ENCODE results near the gene SMNDC1.
"Not testable (repeated sequence)": the region's sequence is repeated elsewhere in the genome, so short reads cannot be mapped to it uniquely, and the experiment has no call there.

SMNDC1 gene

DNA sequence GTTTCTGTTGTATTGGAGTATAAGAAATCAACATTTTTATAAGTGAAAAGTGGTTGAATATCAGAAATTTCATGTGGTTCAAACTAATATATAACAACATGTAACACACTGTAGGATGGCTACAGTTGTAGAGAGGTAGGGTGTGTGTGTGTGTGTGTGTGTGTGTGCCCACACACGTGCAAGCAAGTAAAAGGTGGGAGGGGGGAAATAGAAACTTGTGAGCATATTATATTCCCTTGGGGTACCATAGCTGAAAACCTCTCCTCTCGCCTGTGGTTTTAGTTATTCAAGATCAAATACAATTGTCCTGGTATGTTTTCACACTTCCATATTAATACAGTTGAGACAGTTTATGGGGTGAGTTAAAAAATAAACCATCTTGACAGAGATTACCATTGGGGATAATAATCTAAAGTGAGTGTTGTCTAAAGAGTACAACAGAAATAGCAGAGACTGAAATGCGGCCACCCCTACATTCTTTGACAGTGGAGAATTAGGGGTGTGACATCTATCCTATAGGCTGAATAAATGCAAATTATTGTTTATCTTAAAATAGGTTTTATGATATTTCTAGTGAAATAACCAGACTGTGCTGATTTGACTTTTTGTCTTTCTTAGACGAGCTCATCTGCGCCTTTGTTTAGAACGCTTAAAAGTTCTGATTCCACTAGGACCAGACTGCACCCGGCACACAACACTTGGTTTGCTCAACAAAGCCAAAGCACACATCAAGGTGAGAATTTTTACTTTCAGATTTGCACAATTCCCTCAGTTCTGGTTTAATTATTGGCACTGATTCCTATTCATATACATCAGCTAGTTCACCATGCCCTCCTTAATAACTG is 25.9 kb downstream of the SMNDC1 start:
- no peak for DNase-seq

DNA sequence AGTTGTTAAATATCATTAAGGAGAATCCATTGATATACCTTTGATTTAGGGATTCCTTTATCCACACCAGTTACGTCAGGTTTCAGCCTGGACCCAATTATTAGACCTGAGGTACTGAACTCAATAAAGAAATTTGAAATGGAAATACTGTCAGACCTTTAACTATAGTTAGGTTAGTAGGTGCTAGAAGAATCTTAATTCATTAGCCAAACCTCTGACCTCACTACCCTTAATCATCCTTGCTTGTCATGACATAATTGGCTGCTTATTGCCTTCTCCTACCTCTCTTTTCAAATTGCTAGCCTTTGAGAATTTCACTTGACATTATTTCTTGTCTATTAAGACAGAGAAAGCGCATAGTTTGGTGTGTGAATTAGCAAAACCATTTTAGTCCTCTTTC is 27.1 kb downstream of the SMNDC1 start:
- no peak for DNase-seq

DNA sequence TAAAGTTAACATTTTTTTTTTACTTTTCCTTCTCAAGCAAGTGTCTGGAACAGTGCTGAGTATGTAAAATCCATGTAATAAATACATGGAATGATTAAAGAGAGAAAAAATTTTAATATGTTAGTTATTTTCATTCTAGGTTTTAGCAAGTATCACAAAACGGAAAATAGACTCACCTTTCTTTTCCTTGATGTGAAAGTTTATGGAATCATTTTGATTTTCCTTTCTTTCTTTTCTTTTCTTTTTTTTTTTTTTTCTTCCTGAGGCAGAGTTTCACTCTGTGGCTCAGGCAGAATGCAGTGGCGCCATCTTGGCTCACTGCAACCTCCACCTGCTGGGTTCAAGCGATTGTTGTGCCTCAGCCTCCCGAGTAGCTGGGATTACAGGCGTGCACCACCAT is 28.1 kb downstream of the SMNDC1 start:
- no peak for DNase-seq

DNA sequence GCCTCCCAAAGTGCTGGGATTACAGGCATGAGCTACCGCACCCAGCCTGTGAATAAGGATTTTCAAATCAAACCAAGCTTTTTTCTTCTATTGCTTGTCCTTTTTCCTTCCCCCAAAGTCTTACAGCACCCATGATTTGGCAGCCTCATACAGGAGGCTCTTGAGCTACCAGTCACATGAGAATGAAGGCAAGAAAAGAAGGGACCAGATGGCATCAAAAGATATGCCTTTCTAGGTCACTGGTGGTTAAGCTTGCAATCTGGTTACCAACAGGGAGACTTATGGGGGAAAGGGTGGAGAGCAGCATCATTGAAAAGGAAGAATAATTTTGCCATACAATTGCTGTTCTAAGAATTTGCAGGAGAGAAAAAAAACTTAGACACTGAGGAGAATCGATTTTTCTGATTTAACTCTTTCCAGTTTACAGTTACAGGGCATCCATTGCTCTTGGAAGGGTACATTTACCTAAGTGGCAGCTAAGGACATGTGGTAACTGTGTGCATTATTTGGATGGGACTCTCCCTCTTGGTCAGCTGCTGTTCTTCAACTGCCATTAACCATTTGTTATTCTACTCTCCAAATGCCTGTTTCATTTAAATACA is 29.5 kb downstream of the SMNDC1 start:
- DNase-seq = no peak

- DNase-seq = no peak
Observed at GRCh38 chr10:110274647-110275046, 30.1 kb downstream of the SMNDC1 start.

GRCh38 chr10:110274072-110274627 is 30.6 kb downstream of the SMNDC1 start:
- no peak for DNase-seq

GRCh38 chr10:110273474-110273873 is 31.2 kb downstream of the SMNDC1 start:
- no peak for DNase-seq

DNA sequence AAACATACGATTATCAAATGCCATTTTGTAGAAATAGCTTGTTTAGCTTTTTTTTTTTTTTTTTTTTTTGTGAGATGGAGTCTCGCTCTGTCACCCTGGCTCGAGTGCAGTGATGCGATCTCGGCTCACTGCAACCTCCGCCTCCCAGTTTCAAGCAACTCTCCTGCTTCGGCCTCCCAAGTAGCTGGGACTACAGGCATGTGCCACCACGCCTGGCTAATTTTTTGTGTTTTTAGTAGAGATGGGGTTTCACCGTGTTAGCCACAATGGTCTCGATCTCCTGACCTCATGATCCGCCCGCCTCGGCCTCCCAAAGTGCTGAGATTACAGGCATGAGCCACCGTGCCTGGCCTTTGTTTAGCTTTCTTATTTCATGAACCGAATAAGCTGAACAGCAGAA is 31.7 kb downstream of the SMNDC1 start:
- not testable (repeated sequence) for DNase-seq

GRCh38 chr10:110269374-110270318 is 35.1 kb downstream of the SMNDC1 start:
- DNase-seq = no peak

DNA sequence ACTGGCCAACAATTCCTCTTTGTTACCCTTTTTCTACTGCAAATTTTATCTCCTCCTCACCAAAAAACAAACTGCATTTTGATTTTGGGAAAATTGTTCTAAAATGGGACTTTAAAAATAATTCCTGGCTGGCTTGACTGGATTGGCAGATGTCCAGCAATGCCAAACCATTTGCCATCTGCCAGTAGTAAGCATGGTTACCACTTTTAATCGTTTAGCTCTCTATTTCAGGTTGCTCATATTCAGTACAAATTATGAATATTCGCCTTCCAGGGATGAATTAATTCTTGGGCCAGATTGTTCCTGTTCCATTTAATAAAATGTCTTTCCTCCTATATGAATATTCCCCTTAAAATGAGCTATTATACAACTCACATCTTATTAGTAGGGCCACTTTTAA is 35.7 kb downstream of the SMNDC1 start:
- no peak for DNase-seq

DNA sequence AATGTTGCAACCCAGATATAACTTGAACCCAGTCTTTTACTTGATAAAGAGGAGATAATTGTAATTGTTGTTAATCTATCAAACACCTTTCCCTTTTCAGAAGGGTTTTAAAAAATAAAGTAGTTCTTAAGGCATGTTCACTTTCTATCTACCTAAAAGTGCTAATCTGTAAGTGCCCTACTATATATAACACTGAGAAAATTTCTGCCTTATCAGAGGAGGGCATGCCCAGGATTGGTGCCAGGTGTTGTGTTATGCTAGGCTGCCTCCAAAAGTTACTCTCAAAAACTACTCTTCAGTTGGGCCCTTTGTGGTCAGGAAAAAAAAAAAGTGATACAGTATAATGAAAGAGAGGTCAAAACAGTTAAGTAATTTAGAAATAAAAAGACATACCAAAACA is 36.3 kb downstream of the SMNDC1 start:
- no peak for DNase-seq

- no peak for DNase-seq
Observed at GRCh38 chr10:110267276-110267675, 37.4 kb downstream of the SMNDC1 start.

DNA sequence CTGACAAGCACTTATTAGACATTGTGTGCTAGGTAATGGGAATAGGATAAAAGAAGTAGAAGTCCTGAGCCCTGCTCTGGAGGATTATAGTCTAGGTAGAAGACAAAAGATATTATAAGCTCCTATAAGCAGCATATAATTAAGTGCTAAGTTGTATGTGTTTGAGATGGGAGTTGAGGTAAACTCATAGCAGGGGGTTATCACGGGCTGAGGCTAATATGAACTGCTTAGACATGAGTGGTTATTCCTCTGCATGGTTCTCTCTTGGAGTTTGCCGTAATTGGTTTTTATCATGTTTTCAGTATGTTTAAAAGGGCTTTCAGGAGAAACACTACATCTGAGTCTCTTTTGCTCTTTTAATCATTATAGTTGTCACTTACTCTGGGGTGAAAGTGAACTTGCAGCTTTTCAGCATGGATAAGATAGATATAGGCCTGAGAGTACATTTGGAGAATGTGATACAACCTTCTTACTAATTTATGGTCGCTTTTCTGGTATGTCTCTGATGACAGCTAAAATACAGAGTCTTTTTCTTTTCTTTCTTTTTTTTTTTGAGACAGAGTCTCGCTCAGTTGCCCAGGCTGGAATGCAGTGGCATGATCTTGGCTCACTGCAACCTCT is 39.0 kb downstream of the SMNDC1 start:
- DNase-seq = no peak

- DNase-seq = no peak
Observed at GRCh38 chr10:110263164-110263563, 41.6 kb downstream of the SMNDC1 start.

DNA sequence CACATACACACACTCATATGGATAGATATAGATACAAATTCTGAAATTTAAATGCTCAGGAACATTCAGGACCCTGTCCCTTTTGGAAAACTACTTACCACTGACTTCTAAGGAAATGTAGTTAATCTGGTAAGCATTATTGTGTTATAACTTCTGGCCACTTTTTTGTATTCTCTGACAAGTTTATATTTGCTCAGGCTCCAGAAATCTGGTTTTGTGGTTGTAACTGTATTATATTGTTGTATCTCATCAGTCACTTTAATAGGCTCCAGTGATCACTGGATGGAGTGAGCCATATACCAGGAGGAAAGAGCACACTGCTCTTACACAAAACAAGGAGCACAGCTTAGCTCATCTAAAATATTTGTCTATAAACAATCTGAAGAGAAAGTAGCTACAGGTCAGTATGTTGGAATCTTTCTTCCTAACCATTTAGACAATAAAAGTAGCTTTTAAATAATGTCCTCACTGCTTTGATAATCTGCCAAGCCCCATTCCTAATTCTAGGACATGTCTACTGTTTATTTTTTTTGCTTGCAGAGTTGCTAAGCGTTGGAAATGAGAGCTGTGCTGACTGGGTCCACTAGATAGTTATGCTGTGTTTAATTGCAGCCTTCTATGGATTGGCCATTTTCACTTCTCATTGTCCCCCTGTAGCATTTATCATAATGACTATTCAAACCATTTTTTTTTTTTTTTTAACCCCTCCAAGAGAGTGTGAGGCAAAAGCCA is 43.8 kb downstream of the SMNDC1 start:
- no peak for DNase-seq

DNA sequence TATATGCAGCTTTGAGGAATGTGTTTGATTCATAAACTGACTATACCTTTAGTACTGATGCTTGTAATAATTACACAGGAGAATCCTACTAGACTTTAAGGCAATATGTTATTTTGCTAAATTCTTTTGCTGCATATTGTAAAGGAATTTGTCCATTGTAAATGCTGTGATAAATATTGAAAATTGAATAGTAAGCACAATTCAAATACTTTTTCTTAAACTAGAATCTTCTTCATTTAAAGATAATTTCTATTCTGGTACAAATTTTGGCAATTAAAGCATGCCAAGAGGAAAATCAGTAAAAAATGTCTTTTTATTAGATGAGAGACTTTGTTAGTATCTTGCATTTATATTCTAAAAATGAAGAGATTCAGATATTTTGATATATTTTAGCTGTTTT is 45.4 kb downstream of the SMNDC1 start:
- no peak for DNase-seq

GRCh38 chr10:110258542-110258941 is 46.2 kb downstream of the SMNDC1 start:
- DNase-seq = no peak

DNA sequence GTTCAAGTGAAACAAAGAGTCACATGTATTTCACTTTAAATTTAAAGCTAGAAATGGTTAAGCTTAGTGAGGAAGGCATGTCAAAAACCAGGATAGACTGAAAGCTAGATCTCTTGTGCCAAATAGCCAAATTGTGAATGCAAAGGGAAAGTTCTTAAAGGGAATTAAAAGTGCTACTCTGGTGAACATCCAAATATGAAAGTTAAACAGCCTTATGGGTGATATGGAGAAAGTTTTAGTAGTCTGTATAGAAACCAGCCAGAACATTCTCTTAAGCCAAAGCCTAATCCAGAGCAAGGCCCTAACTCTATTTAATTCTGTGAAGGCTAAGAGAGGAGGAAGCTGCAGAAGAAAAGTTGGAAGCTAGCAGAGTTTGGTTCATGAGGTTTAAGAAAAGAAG is 50.3 kb downstream of the SMNDC1 start:
- no peak for DNase-seq

- DNase-seq = no peak
Observed at GRCh38 chr10:110252151-110252550, 52.6 kb downstream of the SMNDC1 start.

DNA sequence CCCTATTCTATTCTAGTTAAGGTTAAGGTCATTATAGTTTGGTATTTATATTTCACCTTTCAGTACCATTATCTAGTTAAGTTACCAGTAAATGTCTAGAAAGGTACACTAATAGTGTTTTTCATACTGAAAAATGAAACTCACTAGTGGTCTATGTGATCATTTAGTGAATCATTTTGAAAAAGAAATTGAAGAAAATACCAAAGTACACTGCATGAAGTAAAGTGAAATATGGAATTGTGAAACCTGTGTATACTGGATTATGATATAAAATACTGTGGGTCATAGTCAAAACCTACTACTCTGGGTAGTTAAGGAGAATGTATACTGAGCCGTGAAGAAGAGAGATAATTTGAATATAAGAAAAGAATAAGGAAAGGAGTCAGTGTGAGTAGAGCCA is 53.3 kb downstream of the SMNDC1 start:
- not testable (repeated sequence) for DNase-seq

DNA sequence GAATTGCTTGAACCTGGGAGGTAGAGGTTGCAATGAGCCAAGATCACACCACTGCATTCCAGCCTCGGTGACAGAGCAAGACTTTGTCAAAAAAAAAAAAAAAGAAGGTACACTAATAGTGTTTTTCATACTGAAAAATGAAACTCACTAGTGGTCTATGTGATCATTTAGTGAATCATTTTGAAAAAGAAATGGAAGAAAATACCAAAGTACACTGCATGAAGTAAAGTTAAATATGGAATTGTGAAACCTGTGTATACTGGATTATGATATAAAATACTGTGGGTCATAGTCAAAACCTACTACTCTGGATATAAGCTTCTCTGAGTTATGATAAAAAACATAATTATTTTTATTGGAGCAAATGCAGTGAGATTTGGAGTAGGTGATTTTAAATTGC is 55.2 kb downstream of the SMNDC1 start:
- not testable (repeated sequence) for DNase-seq

DNA sequence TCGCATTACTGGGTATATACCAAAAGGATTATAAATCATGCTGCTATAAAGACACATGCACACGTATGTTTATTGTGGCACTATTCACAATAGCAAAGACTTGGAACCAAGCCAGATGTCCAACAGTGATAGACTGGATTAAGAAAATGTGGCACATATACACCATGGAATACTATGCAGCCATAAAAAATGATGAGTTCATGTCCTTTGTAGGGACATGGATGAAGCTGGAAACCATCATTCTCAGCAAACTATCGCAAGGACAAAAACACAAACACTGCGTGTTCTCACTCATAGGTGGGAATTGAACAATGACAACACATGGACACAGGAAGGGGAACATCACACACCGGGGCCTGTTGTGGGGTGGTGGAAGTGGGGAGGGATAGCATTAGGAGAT is 56.9 kb downstream of the SMNDC1 start:
- not testable (repeated sequence) for DNase-seq
